GM12878 (cell line): ENCODE measurements around the gene ZNF496. TPM values are rescaled to one million over a fixed set of nuclear protein-coding genes. Genes with fewer than 3 reads are reported as not detected.

Experiments used
- BCL11A ChIP-seq: IDR thresholded peaks from 2 replicates; pipeline ENCODE4 v1.6.1; 2011; ENCODE audit warnings: low read depth, low read length
- BHLHE40 ChIP-seq, 2 experiments: fragments of 450-650 bp in 1 of 2; IDR thresholded peaks; 2 replicates each; pipeline ENCODE4 v1.6.1; 2011 to 2017; ENCODE audit warnings: low read depth in 2 of 2, borderline replicate concordance in 1 of 2, improper control_type of control experiment in 1 of 2, low read length in 1 of 2, mild to moderate bottlenecking in 1 of 2
- IKZF2 ChIP-seq, 2 experiments: fragments of 450-650 bp; IDR thresholded peaks; 2 replicates each; pipeline ENCODE4 v1.6.1; 2017; ENCODE audit warnings: mild to moderate bottlenecking in 2 of 2, moderate library complexity in 2 of 2
- IRF4 ChIP-seq: IDR thresholded peaks from 2 replicates; pipeline ENCODE4 v1.6.1; 2011; ENCODE audit warnings: low read depth, low read length
- MEF2B ChIP-seq: fragments of 450-650 bp; IDR thresholded peaks from 2 replicates; pipeline ENCODE4 v1.6.1; 2018; ENCODE audit warnings: mild to moderate bottlenecking, moderate library complexity; ENCODE audit not compliant: partially characterized antibody, poor library complexity, severe bottlenecking
- MXI1 ChIP-seq: fragments of 150-350 bp; IDR thresholded peaks from 2 replicates; pipeline ENCODE4 v1.6.1; 2011; ENCODE audit warnings: low read depth, mild to moderate bottlenecking, inconsistent platforms, low read length, improper control_type of control experiment
- TBL1XR1 ChIP-seq: IDR thresholded peaks from 2 replicates; pipeline ENCODE4 v1.6.1; 2012; ENCODE audit warnings: low read depth, low read length, improper control_type of control experiment
- ZNF24 ChIP-seq: fragments of 450-650 bp; IDR thresholded peaks from 2 replicates; pipeline ENCODE4 v1.6.1; 2017; ENCODE audit warnings: antibody characterized with exemption, mild to moderate bottlenecking
- polyA plus RNA-seq, 11 experiments: library from polyadenylated mRNA; depleted of rRNA in 4 of 11; unstranded in 6 of 11; stranded (reverse) in 5 of 11; fragments of >200 nt; fragmentation: Nextera tagmentation in 4 of 11; fragmentation: Illumina TruSeq in 1 of 11; extraction: Ambion mirVana in 4 of 11; extraction: Trizol in 1 of 11; gene quantifications; 1 replicate in 1 of 11; 2 replicates in 10 of 11; pipeline versions ENCODE4 v1.2.1 to v1.2.3, GENCODE V29; 2011 to 2016; ENCODE audit warnings: inconsistent platforms in 2 of 11, missing spikeins in 2 of 11, low read depth in 1 of 11
- total RNA-seq, 4 experiments: library from RNA; depleted of rRNA in 3 of 4; stranded (reverse); fragments of >200 nt in 3 of 4; fragmentation: Illumina TruSeq in 1 of 4; extraction: Trizol in 1 of 4; gene quantifications; 2 replicates each; pipeline versions ENCODE4 v1.2.1 to v1.2.3, GENCODE V29; 2013 to 2021
- TF ChIP-seq, protein P1 (sequence below): IDR thresholded peaks from 2 replicates; pipeline ENCODE4 v1.6.1; 2012; ENCODE audit warnings: mild to moderate bottlenecking, low read depth, low read length
- TF ChIP-seq, protein P2 (sequence below), 3 experiments: IDR thresholded peaks in 2 of 3; conservative IDR thresholded peaks in 1 of 3; 2 replicates each; pipeline ENCODE4 v1.5.1; 2011; ENCODE audit warnings: low read depth in 3 of 3, low read length in 3 of 3, mild to moderate bottlenecking in 3 of 3, control low read depth in 2 of 3, moderate library complexity in 2 of 3, inconsistent platforms in 1 of 3, mixed read lengths in 1 of 3; ENCODE audit not compliant: control insufficient read depth in 2 of 3, insufficient read depth in 1 of 3; ENCODE audit errors: extremely low read depth in 1 of 3
- TF ChIP-seq, protein P3 (sequence below): fragments of 450-650 bp; IDR thresholded peaks from 2 replicates; pipeline ENCODE4 v1.6.1; 2016; ENCODE audit warnings: mild to moderate bottlenecking

The ZNF496 gene
- total and polyA plus RNA-seq, 10 of the 15 experiments (the other 5 are each of a cell fraction or from before 2014, with no cell fraction given) = 1.6 to 26.4 (median 12.5) TPM

DNA sequence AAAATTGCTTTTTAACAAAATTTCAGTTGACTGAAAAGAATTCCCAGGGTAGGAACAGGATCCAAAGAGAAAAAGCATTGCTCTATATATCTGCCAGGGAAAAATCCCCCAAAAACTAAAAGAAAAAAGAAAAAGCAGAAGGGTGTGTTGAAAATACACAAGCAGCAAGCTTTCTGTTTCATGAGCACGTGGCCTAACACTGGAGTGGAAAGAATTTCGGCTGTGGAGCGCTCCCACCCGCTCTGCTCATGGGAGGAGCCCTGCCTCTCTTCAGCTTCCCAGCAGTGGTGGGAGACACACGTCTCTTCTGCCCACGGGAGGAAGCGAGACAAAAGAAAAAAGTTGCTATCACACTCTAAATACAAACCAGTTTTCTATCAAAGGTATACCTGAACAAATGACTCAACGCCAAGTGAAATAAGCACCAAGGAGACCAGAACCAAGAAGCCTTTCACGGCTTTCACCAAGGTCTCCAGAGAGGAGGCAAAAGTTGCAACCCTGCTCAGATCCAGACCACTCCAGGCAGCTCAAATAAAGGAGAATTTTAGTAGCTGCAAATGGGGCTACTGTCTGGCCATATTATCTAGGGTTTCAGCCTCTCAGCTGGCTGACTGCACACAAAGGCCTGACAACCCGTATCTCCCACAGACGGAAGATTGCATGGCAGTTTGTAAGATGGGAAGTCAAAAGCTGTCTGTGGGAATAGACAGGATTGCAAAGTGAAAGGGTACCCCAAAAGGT, 29.5 kb upstream of the ZNF496 start (continued):
- TF ChIP-seq, protein P1, sequence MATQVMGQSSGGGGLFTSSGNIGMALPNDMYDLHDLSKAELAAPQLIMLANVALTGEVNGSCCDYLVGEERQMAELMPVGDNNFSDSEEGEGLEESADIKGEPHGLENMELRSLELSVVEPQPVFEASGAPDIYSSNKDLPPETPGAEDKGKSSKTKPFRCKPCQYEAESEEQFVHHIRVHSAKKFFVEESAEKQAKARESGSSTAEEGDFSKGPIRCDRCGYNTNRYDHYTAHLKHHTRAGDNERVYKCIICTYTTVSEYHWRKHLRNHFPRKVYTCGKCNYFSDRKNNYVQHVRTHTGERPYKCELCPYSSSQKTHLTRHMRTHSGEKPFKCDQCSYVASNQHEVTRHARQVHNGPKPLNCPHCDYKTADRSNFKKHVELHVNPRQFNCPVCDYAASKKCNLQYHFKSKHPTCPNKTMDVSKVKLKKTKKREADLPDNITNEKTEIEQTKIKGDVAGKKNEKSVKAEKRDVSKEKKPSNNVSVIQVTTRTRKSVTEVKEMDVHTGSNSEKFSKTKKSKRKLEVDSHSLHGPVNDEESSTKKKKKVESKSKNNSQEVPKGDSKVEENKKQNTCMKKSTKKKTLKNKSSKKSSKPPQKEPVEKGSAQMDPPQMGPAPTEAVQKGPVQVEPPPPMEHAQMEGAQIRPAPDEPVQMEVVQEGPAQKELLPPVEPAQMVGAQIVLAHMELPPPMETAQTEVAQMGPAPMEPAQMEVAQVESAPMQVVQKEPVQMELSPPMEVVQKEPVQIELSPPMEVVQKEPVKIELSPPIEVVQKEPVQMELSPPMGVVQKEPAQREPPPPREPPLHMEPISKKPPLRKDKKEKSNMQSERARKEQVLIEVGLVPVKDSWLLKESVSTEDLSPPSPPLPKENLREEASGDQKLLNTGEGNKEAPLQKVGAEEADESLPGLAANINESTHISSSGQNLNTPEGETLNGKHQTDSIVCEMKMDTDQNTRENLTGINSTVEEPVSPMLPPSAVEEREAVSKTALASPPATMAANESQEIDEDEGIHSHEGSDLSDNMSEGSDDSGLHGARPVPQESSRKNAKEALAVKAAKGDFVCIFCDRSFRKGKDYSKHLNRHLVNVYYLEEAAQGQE = no peak
- TF ChIP-seq TBL1XR1 = no peak
- TF ChIP-seq ZNF24 = 0 out of 2 replicates have a peak, but pooled peaks have one; percentile 35
- TF ChIP-seq BCL11A = no peak
- no peak for TF ChIP-seq MXI1
- TF ChIP-seq MEF2B = peak; percentile 36
- TF ChIP-seq, protein P2, sequence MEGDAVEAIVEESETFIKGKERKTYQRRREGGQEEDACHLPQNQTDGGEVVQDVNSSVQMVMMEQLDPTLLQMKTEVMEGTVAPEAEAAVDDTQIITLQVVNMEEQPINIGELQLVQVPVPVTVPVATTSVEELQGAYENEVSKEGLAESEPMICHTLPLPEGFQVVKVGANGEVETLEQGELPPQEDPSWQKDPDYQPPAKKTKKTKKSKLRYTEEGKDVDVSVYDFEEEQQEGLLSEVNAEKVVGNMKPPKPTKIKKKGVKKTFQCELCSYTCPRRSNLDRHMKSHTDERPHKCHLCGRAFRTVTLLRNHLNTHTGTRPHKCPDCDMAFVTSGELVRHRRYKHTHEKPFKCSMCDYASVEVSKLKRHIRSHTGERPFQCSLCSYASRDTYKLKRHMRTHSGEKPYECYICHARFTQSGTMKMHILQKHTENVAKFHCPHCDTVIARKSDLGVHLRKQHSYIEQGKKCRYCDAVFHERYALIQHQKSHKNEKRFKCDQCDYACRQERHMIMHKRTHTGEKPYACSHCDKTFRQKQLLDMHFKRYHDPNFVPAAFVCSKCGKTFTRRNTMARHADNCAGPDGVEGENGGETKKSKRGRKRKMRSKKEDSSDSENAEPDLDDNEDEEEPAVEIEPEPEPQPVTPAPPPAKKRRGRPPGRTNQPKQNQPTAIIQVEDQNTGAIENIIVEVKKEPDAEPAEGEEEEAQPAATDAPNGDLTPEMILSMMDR (IDR thresholded peaks at IDR 0.05 in 2 of 3, conservative IDR thresholded peaks at IDR 0.05 in 1 of 3; ENCODE audit: control insufficient read depth in 2 of 3, extremely low read depth in 1 of 3, insufficient read depth in 1 of 3, low read depth in 3 of 3, low read length in 3 of 3) = no peak
- TF ChIP-seq IRF4 = no peak
- peak in 1 of 2 experiments; percentile 45; a peak in 1 of 4 replicates for TF ChIP-seq BHLHE40 (IDR thresholded peaks at IDR 0.05; ENCODE audit: borderline replicate concordance in 1 of 2, low read depth in 2 of 2, low read length in 1 of 2)
- peak; percentile 27 to 36; a peak in 2 of 4 replicates for TF ChIP-seq IKZF2 (IDR thresholded peaks at IDR 0.05)
- TF ChIP-seq, protein P3, sequence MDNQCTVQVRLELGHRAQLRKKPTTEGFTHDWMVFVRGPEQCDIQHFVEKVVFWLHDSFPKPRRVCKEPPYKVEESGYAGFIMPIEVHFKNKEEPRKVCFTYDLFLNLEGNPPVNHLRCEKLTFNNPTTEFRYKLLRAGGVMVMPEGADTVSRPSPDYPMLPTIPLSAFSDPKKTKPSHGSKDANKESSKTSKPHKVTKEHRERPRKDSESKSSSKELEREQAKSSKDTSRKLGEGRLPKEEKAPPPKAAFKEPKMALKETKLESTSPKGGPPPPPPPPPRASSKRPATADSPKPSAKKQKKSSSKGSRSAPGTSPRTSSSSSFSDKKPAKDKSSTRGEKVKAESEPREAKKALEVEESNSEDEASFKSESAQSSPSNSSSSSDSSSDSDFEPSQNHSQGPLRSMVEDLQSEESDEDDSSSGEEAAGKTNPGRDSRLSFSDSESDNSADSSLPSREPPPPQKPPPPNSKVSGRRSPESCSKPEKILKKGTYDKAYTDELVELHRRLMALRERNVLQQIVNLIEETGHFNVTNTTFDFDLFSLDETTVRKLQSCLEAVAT = peak; percentile 27; the same call in 1 of the 2 replicates
